ENCODE results near the gene C12orf57. TPM values are rescaled to one million over a fixed set of nuclear protein-coding genes. Genes with fewer than 3 reads are reported as not detected.

Gene C12orf57
- total RNA-seq, 1 donor from 2014 or later: 225 TPM

- H3K9me3 Mint-ChIP-seq (ENCODE audit: unreplicated experiment): no peaks in the 10 kb centered on the region
- H3K4me3 Mint-ChIP-seq (ENCODE audit: unreplicated experiment): no peak overlapping the region
- H3K4me1 Mint-ChIP-seq (ENCODE audit: unreplicated experiment): no peaks in the 10 kb centered on the region
- H3K27me3 Mint-ChIP-seq (ENCODE audit: unreplicated experiment): peaks cover 1% of the 10 kb centered on the region
- DNase-seq (ENCODE audit: low spot score): no peak
- TF ChIP-seq, protein P1, sequence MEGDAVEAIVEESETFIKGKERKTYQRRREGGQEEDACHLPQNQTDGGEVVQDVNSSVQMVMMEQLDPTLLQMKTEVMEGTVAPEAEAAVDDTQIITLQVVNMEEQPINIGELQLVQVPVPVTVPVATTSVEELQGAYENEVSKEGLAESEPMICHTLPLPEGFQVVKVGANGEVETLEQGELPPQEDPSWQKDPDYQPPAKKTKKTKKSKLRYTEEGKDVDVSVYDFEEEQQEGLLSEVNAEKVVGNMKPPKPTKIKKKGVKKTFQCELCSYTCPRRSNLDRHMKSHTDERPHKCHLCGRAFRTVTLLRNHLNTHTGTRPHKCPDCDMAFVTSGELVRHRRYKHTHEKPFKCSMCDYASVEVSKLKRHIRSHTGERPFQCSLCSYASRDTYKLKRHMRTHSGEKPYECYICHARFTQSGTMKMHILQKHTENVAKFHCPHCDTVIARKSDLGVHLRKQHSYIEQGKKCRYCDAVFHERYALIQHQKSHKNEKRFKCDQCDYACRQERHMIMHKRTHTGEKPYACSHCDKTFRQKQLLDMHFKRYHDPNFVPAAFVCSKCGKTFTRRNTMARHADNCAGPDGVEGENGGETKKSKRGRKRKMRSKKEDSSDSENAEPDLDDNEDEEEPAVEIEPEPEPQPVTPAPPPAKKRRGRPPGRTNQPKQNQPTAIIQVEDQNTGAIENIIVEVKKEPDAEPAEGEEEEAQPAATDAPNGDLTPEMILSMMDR (IDR thresholded peaks at IDR 0.05; ENCODE audit: unreplicated experiment): no peak
- H3K27ac Mint-ChIP-seq (ENCODE audit: unreplicated experiment): no peak overlapping the region
- H3K36me3 Mint-ChIP-seq (ENCODE audit: low read depth, unreplicated experiment): peaks cover 39% of the 10 kb centered on the region
Measured at GRCh38 chr12:6978188-6978587, 34.4 kb downstream of the C12orf57 start.

DNA sequence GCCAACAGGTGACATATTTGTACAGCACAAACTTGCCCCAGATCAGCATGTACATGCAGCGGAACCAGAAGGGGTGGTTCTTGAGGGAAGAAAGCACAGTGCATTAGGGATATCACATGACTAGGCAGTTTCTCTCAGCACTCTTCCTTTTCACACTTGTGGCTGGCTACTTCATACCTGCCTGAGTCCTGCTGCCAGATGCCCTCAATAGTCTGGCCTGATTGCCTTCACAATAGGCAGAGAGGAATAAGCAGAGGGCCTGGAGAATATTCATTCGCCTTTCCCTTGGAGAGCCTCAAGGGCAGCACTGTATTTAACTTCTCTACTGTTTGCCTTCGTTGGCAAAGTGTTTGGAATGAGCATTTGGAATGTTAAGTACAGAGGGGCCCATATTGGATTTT is 34.8 kb downstream of the C12orf57 start:
- H3K36me3 Mint-ChIP-seq (ENCODE audit: low read depth, unreplicated experiment): peaks cover 39% of the 10 kb centered on the region
- no peaks in the 10 kb centered on the region for H3K4me1 Mint-ChIP-seq (ENCODE audit: unreplicated experiment)
- H3K27me3 Mint-ChIP-seq (ENCODE audit: unreplicated experiment): peaks cover 1% of the 10 kb centered on the region
- H3K9me3 Mint-ChIP-seq (ENCODE audit: unreplicated experiment): no peaks in the 10 kb centered on the region
- no peak overlapping the region for H3K4me3 Mint-ChIP-seq (ENCODE audit: unreplicated experiment)
- no peak for DNase-seq (ENCODE audit: low spot score)
- no peak overlapping the region for H3K27ac Mint-ChIP-seq (ENCODE audit: unreplicated experiment)
- TF ChIP-seq, protein P1 (IDR thresholded peaks at IDR 0.05; ENCODE audit: unreplicated experiment): no peak

GRCh38 chr12:6979021-6979420 is 35.2 kb downstream of the C12orf57 start:
- Mint-ChIP-seq H3K4me3 (ENCODE audit: unreplicated experiment) (no peak overlapping the region), H3K4me1 (ENCODE audit: unreplicated experiment) (no peaks in the 10 kb centered on the region), H3K27me3 (ENCODE audit: unreplicated experiment) (peaks cover 1% of the 10 kb centered on the region), H3K27ac (ENCODE audit: unreplicated experiment) (no peak overlapping the region), H3K9me3 (ENCODE audit: unreplicated experiment) (no peaks in the 10 kb centered on the region), H3K36me3 (ENCODE audit: low read depth, unreplicated experiment) (peaks cover 39% of the 10 kb centered on the region)
- TF ChIP-seq, protein P1 (IDR thresholded peaks at IDR 0.05; ENCODE audit: unreplicated experiment): no peak
- DNase-seq (ENCODE audit: low spot score): no peak

DNA sequence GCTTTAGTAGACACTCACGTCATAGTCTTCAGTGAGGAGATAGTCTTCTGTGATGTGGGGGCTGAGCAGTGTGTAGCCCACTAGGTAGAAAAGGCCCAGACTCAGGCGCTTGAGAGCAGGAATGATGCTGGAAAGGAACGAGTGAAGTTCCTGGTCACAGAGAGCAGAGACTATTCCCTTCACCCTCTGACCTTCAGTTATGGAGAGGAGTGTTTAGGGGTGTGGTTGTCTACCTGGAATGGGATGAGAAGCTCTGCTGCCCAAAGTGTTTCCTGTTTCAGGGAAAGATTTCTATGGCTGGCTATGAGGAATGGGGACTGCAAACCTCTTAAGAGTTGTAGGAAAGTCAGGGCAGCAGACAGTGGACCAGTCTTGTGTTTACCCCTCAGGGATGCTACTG is 35.6 kb downstream of the C12orf57 start:
- Mint-ChIP-seq H3K36me3 (ENCODE audit: low read depth, unreplicated experiment) (peaks cover 39% of the 10 kb centered on the region), H3K27me3 (ENCODE audit: unreplicated experiment) (peaks cover 1% of the 10 kb centered on the region), H3K27ac (ENCODE audit: unreplicated experiment) (no peak overlapping the region), H3K9me3 (ENCODE audit: unreplicated experiment) (no peaks in the 10 kb centered on the region), H3K4me3 (ENCODE audit: unreplicated experiment) (no peak overlapping the region), H3K4me1 (ENCODE audit: unreplicated experiment) (no peaks in the 10 kb centered on the region)
- TF ChIP-seq, protein P1 (IDR thresholded peaks at IDR 0.05; ENCODE audit: unreplicated experiment): no peak
- DNase-seq (ENCODE audit: low spot score): no peak

DNA sequence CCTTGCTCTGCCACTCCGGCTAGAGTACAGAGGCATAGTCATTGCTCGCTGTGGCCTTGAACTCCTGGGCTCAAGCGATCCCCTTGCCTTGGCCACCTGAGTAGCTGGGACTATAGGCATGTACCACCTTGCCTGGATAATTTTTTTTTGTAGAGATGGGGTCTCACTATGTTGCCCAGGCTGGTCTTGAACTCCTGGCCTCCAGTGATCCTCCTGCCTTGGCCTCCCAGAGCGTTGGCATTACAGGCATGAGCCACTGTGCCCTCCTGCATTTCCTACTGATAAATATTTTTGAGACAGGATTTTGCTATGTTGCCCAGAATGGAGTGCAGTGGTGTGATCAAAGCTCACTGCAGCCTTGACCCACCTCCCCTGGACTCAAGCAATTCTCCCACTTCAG is 36.3 kb downstream of the C12orf57 start:
- Mint-ChIP-seq H3K27me3 (ENCODE audit: unreplicated experiment) (no peaks in the 10 kb centered on the region), H3K4me3 (ENCODE audit: unreplicated experiment) (no peak overlapping the region), H3K4me1 (ENCODE audit: unreplicated experiment) (no peaks in the 10 kb centered on the region), H3K36me3 (ENCODE audit: low read depth, unreplicated experiment) (peaks cover 37% of the 10 kb centered on the region), H3K9me3 (ENCODE audit: unreplicated experiment) (no peaks in the 10 kb centered on the region), H3K27ac (ENCODE audit: unreplicated experiment) (no peak overlapping the region)
- TF ChIP-seq, protein P1 (IDR thresholded peaks at IDR 0.05; ENCODE audit: unreplicated experiment): no peak
- DNase-seq (ENCODE audit: low spot score): no peak

Measured in endothelial cell (in vitro differentiated cells).